Measurements from ENCODE around the gene UBE2E2. TPM values are rescaled to one million over a fixed set of nuclear protein-coding genes. Genes with fewer than 3 reads are reported as not detected.

UBE2E2 gene
- total RNA-seq, 1 donor from 2014 or later: 89.8 TPM

DNA sequence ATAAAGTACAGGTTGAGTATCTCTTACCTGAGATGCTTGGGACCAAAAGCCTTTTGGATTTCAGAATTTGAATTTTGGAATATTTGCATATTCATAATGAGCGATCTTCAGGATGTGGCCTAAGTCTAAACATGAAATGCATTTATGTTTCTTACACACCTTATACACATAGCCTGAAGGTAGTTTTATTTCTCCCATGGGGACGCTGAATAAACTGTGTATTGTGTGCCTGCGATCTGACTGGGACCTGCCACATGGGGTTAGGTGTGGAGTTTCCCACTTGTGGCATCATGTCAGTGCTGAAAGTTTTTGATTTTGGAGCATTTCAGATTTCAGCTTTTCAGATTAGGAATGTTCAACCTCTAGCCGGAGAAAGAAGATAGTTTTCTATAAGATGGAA, 35.5 kb downstream of the UBE2E2 start:
- Histone ChIP-seq H3K36me3 (no peaks in the 10 kb centered on the region), H3K9me3 (ENCODE audit: low read depth) (no peaks in the 10 kb centered on the region), H2AFZ (replicated peaks) (no peak overlapping the region), H3K4me1 (peaks cover 5% of the 10 kb centered on the region), H3K27ac (no peak overlapping the region), H3K4me2 (no peak overlapping the region), H3K79me2 (ENCODE audit: low read depth) (peaks cover 82% of the 10 kb centered on the region), H3K27me3 (no peaks in the 10 kb centered on the region), H4K20me1 (ENCODE audit: low read depth) (peaks cover 73% of the 10 kb centered on the region), H3K4me3 (no peak overlapping the region), H3F3A (ENCODE audit: low read depth) (no peaks in the 10 kb centered on the region), H3K9ac (no peak overlapping the region)
- H3K4me1 Mint-ChIP-seq: peaks cover 9% of the 10 kb centered on the region
- H3K27ac Mint-ChIP-seq: no peak overlapping the region
- DNase-seq (ENCODE audit: low spot score): no peak
- no peak overlapping the region for H3K4me3 Mint-ChIP-seq
- H3K27me3 Mint-ChIP-seq (ENCODE audit: insufficient read depth, low read depth): peaks cover 4% of the 10 kb centered on the region
- no peaks in the 10 kb centered on the region for H3K36me3 Mint-ChIP-seq
- H3K9me3 Mint-ChIP-seq: no peaks in the 10 kb centered on the region
- TF ChIP-seq, protein P1, sequence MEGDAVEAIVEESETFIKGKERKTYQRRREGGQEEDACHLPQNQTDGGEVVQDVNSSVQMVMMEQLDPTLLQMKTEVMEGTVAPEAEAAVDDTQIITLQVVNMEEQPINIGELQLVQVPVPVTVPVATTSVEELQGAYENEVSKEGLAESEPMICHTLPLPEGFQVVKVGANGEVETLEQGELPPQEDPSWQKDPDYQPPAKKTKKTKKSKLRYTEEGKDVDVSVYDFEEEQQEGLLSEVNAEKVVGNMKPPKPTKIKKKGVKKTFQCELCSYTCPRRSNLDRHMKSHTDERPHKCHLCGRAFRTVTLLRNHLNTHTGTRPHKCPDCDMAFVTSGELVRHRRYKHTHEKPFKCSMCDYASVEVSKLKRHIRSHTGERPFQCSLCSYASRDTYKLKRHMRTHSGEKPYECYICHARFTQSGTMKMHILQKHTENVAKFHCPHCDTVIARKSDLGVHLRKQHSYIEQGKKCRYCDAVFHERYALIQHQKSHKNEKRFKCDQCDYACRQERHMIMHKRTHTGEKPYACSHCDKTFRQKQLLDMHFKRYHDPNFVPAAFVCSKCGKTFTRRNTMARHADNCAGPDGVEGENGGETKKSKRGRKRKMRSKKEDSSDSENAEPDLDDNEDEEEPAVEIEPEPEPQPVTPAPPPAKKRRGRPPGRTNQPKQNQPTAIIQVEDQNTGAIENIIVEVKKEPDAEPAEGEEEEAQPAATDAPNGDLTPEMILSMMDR (IDR thresholded peaks at IDR 0.05): no peak
- TF ChIP-seq EZH2 (IDR thresholded peaks at IDR 0.05) (no peak), EZH2phosphoT487 (IDR thresholded peaks at IDR 0.05) (no peak)

DNA sequence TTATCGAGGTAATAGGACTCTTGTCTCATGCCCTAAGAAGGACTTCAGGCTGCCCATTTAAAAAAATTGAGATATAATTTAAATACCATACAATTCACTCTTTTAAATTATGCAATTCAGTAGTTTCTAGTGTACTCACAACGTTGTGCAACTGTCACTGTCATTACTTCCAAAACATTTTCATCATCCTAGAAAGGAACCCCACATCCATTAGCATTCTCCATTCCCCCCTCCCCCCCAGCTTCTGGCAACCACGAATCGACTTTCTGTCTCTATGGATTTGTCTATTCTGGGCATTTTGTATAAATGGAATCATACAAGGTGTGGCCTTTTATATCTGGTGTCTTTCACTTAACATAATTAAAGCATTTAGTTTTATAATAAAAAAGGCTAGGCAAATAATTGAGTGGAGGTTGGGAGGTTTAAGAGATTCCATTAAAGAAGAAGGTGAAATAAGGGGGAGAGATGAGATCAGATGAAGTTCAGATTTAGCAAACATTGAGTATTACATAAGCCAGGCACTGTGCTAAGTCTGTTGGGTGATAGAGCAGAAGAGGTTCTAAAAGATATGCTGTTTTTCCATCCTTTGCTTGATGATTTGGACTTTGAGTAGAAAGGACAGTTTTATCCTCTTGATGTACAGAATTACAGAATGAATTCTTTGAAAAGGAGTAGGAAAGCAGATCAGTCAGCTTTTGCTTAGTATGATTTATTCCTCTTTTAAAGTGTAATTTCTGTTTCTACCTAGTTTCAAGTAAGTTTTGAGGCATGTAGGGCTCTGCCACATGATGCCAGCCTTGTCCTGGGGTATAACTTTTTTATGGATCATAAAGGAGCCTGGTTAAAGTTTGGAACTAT, 36.3 kb downstream of the UBE2E2 start:
- H4K20me1 ChIP-seq (ENCODE audit: low read depth): peaks cover 73% of the 10 kb centered on the region
- no peaks in the 10 kb centered on the region for H3K36me3 ChIP-seq
- no peak overlapping the region for H3K4me2 ChIP-seq
- peaks cover 5% of the 10 kb centered on the region for H3K4me1 ChIP-seq
- Mint-ChIP-seq H3K4me1 (peaks cover 9% of the 10 kb centered on the region), H3K27me3 (ENCODE audit: insufficient read depth, low read depth) (peaks cover 4% of the 10 kb centered on the region), H3K4me3 (no peak overlapping the region), H3K36me3 (no peaks in the 10 kb centered on the region), H3K9me3 (no peaks in the 10 kb centered on the region), H3K27ac (no peak overlapping the region)
- H3K9me3 ChIP-seq (ENCODE audit: low read depth): no peaks in the 10 kb centered on the region
- H3K27me3 ChIP-seq: no peaks in the 10 kb centered on the region
- peaks cover 82% of the 10 kb centered on the region for H3K79me2 ChIP-seq (ENCODE audit: low read depth)
- H3K4me3 ChIP-seq: no peak overlapping the region
- no peak overlapping the region for H2AFZ ChIP-seq (replicated peaks)
- no peaks in the 10 kb centered on the region for H3F3A ChIP-seq (ENCODE audit: low read depth)
- TF ChIP-seq EZH2 (IDR thresholded peaks at IDR 0.05) (no peak), EZH2phosphoT487 (IDR thresholded peaks at IDR 0.05) (no peak)
- TF ChIP-seq, protein P1 (IDR thresholded peaks at IDR 0.05): no peak
- no peak overlapping the region for H3K27ac ChIP-seq
- no peak for DNase-seq (ENCODE audit: low spot score)
- no peak overlapping the region for H3K9ac ChIP-seq

DNA sequence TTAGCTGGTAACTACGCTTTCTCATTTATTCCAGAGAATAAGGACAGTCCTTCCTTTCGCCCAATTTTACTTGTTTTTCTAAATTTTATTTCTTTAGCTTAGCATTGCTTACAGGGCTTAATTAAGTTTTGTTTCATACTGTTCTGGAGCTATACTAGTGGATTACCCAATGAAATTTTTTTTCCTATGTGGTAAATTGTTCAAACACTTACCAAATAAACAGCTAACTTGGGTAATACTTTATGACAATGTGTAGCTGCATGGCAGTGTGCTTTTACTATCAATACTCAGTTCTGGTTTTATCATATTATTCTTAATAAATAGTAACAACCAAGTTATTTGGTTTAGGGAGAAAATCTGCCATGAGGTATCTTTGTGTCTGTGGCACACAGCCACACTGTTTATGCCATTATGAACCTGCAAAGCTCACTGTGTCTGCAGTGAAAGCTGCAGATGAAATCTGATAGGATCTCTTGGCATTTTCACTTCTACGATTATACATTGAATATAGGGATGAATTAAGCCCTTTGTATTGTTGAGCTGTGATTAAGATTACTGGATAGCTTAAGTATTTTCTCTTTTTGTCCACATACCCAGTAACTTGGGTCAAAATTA, 37.2 kb downstream of the UBE2E2 start:
- Mint-ChIP-seq H3K36me3 (no peaks in the 10 kb centered on the region), H3K27me3 (ENCODE audit: insufficient read depth, low read depth) (peaks cover 4% of the 10 kb centered on the region), H3K9me3 (no peaks in the 10 kb centered on the region), H3K27ac (no peak overlapping the region), H3K4me3 (no peak overlapping the region), H3K4me1 (peaks cover 11% of the 10 kb centered on the region)
- TF ChIP-seq, protein P1 (IDR thresholded peaks at IDR 0.05): no peak
- TF ChIP-seq EZH2 (IDR thresholded peaks at IDR 0.05) (no peak), EZH2phosphoT487 (IDR thresholded peaks at IDR 0.05) (no peak)
- no peak overlapping the region for H3K4me3 ChIP-seq
- H4K20me1 ChIP-seq (ENCODE audit: low read depth): peaks cover 67% of the 10 kb centered on the region
- no peak for DNase-seq (ENCODE audit: low spot score)
- peaks cover 5% of the 10 kb centered on the region for H3K4me1 ChIP-seq
- no peaks in the 10 kb centered on the region for H3F3A ChIP-seq (ENCODE audit: low read depth)
- H3K79me2 ChIP-seq (ENCODE audit: low read depth): peaks cover 83% of the 10 kb centered on the region
- H2AFZ ChIP-seq (replicated peaks): no peak overlapping the region
- no peaks in the 10 kb centered on the region for H3K9me3 ChIP-seq (ENCODE audit: low read depth)
- H3K9ac ChIP-seq: no peak overlapping the region
- no peaks in the 10 kb centered on the region for H3K27me3 ChIP-seq
- no peak overlapping the region for H3K4me2 ChIP-seq
- H3K27ac ChIP-seq: no peak overlapping the region
- no peaks in the 10 kb centered on the region for H3K36me3 ChIP-seq
